GM12873 (cell line): ENCODE results near the gene SEMA6B.

Source experiments
- CTCF ChIP-seq: IDR thresholded peaks from 2 replicates; pipeline ENCODE4 v1.5.1; 2012; ENCODE audit warnings: low read depth, mild to moderate bottlenecking, moderate library complexity, low read length, control low read depth; ENCODE audit not compliant: insufficient read depth; ENCODE audit errors: missing control alignments

The SEMA6B gene

GRCh38 chr19:4553775-4554174 is 5.7 kb downstream of the SEMA6B start:
- no peak for TF ChIP-seq CTCF

- TF ChIP-seq CTCF: no peak
These were observed 6.3 kb downstream of the SEMA6B start for GRCh38 chr19:4553092-4553695.

GRCh38 chr19:4552525-4552819 is 7.0 kb downstream of the SEMA6B start:
- no peak for TF ChIP-seq CTCF

- TF ChIP-seq CTCF: no peak
These were observed 8.9 kb downstream of the SEMA6B start for GRCh38 chr19:4550479-4551050.

GRCh38 chr19:4550018-4550417 is 9.5 kb downstream of the SEMA6B start:
- TF ChIP-seq CTCF: no peak

- no peak for TF ChIP-seq CTCF
These were observed 11.3 kb downstream of the SEMA6B start for GRCh38 chr19:4548238-4548584.

- peak; percentile 63 for TF ChIP-seq CTCF
These were observed 11.9 kb downstream of the SEMA6B start for GRCh38 chr19:4547303-4548237.
